Ureter (tissue), 1 donor: Measurements from ENCODE around the gene FYN. TPM values are rescaled to one million over a fixed set of nuclear protein-coding genes. Genes with fewer than 3 reads are reported as not detected.

Experiments
- DNase-seq: peaks from one replicate; pipeline ENCODE4 v3.0.0-alpha.2; 2020; ENCODE audit warnings: low spot score
- total RNA-seq: library from RNA; stranded (reverse); gene quantifications from one replicate; pipeline ENCODE4 v1.2.4, GENCODE V29; 2023
- donor health status: DM: yes; HTN: yes; CAD: no.

FYN gene
- total RNA-seq, 1 donor from 2014 or later = 62.6 TPM

DNA sequence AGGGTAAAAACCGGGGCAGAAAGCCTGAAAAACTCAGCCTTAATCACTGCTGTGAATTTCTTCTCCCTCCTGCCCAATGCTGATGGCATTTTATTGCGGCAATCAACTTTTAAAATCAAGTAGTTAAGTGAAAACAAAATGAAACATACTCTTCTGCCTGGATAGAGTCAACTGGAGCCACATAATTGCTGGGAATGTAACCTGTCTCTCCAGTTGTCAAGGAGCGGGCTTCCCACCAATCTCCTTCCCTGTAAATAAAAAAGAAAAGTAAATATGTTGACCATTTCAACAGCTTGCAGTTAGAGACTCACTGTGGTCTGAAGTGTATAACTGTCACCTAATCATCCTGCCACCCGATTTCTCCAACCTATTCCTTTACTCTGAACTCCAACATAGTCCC lies 165.5 kb downstream of the FYN start:
- DNase-seq = no peak

- no peak for DNase-seq
Observed at GRCh38 chr6:111706841-111707391, 166.3 kb downstream of the FYN start.

GRCh38 chr6:111703723-111704122 lies 169.5 kb downstream of the FYN start:
- no peak for DNase-seq

DNA sequence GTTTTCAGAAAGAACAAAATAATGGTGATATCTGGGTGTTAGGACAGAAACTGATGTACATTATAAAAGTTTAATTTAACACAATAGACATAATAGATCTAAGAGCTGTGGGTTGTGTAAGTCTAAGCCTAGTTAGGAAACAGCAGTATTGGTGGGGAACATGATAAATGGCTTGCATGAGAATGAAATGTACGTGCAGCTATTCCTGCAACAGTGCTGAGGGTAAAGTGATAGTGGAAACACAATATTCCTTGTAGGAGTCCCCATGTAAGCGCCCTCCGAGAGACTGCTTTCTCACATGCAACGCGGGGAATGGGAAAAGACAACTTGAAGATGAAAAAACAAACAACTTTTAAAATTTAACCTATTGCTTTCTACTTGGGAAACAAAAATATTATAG lies 171.0 kb downstream of the FYN start:
- no peak for DNase-seq

GRCh38 chr6:111701146-111701545 lies 172.1 kb downstream of the FYN start:
- no peak for DNase-seq

DNA sequence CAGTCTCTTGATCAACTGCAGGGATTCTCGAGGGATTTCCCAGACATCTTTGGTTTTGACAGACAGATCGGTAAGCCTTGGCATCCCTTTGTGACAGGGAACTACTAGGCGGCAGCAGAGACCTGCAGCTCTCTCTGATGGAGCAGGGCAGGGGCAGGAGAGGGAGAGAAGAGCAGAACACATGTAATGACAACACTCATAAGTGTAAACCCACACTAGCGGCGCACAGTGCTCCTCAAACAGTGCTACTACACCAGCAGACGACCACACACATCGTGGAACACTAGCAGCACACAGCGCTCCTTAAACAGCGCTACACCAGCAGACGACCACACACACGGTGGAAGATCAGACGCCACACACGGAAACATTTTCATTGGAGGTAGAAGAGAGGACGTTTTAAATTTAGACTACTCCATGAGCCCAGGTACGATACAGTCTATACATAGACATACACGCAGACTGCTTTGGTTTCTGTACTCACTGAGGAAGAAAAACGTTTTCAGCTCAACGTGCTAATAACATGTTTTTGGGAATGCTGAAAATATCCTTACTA lies 173.0 kb downstream of the FYN start:
- DNase-seq = no peak

DNA sequence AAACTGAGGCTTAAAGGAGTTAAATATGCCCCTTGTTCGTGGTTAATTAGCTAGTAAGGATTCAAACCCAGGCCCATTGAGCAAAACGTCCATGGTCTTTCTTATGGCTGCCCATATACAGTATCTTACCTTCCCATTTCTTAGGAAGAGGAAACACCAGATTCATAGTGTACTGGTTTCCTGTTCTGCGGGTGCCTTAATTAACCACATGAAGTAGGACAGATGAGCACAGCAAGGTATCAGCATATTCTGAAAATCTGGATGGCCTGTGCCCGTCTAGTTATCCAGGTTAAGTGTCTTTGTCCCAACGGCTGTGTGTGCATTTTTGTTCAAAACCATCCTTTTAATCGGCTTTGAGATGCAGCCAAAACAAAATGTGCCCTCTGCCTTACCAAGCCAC lies 174.1 kb downstream of the FYN start:
- DNase-seq = no peak

GRCh38 chr6:111696814-111697213 lies 176.4 kb downstream of the FYN start:
- no peak for DNase-seq

DNA sequence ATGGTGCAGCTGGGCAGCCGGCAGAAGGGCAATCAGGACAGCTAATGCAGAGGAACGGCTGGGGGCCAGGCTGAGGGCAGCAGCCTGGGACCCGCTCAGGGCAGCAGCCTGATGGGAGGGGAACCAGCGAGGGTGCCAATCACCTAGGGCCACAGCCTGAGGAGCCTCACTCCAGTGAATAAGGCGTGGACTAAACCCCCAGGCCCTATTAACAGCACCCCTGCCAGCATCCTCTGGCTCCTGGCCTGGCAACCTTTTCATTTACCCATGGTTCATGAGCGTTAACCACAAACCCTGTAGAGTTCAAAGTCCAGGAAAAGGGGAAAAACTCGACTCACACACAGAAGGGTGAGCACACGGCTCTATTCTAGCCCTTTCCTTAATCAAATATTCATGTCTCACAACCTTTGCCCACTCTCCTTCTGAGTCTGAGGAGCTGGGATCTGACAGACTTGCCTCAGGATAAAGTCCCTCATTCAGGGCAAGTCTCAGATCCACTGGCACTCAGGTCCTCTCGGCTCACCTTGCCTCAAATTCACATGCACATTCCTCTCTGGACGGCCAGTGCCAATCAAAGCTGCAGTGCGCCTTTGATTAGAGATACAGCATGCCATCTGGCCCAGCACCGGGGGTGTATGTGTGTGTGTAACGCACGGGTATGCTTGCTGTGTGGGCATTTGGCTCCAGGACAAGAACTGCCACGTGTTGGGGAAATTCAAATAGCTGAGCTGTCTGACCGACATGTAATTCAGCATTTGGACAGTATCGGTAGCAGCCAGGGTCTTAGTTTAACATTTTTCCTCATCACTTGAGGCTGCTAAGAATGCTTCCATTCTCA lies 180.7 kb downstream of the FYN start:
- DNase-seq = peak; percentile 52

DNA sequence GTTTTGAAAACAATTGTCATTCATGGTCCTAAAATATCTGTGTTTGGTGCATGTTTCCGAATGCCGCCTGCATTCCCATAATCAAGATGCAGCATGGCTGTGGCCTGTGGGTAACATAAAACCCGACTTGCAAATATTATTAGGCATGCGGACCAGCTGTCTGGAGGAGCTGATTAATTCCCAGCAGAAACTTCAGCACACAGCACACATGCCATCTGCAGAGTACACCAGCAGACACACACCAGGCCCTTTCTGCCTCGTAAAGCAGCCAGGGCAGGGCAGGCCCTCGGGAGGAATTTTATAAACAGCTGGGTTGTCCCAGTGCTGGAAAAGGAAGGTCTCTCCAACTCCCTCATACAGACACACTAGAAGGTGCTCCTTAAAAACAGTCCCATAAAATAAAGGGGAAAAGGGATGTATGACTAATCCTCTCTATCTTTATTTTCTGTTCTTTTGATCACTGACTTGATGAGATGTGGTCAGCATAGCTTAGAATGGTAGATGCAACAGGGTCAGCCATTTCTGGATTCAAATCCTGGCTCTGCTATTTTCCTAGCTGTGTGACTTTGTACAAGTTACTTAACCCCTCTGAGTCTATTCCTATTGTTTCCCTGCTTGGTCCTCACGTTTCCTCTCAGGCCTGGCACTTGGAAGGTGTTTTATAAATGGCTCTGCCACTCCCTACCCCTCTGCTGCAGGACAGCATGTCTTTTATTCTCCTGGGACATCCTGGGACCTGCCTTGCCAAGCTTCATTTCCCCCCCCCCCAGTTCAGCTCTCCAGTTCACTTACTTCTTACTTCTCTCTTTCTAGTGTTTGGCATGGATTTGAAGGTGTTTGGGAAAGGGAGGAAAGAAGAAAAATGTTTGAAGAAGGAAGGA lies 181.7 kb downstream of the FYN start:
- DNase-seq = no peak

DNA sequence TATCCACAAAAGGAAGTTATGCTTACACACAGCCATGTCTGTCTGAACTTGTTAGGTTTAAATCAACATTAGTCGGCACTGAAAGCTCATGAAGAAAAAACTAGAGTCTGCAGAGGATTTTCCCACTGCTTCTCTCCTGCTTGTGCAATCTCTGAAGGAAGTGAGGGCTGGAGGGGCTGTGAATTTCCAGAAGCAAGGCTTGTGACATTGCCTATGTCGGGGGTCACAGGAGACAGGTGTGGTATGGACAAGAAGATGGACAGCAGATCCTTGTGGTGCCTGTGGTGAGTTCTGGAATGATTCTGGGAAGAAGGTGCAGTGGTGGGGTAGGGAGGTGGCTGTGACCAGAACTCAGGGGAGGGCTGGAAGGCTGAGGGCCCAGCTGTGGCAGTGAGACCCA lies 183.3 kb downstream of the FYN start:
- no peak for DNase-seq

GRCh38 chr6:111689419-111689818 lies 183.8 kb downstream of the FYN start:
- no peak for DNase-seq

- no peak for DNase-seq
Observed at GRCh38 chr6:111688331-111688730, 184.9 kb downstream of the FYN start.

- no peak for DNase-seq
Observed at GRCh38 chr6:111687652-111688051, 185.6 kb downstream of the FYN start.

DNA sequence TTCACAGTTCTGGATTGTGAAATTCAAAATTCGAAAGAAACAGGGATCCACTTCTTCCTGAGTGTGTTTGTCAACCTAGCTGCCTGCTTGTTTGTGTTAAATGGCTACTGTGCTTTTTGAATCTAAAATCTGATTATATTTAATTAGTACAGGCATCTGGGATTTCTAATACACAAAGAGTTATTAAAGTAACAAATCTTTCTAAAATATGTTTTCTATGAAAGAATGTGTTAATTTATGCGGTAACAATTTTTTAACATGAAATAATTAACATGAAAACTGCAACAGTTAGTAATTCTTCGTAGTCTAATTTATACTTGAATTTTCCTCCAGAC lies 186.4 kb downstream of the FYN start:
- DNase-seq = no peak

DNA sequence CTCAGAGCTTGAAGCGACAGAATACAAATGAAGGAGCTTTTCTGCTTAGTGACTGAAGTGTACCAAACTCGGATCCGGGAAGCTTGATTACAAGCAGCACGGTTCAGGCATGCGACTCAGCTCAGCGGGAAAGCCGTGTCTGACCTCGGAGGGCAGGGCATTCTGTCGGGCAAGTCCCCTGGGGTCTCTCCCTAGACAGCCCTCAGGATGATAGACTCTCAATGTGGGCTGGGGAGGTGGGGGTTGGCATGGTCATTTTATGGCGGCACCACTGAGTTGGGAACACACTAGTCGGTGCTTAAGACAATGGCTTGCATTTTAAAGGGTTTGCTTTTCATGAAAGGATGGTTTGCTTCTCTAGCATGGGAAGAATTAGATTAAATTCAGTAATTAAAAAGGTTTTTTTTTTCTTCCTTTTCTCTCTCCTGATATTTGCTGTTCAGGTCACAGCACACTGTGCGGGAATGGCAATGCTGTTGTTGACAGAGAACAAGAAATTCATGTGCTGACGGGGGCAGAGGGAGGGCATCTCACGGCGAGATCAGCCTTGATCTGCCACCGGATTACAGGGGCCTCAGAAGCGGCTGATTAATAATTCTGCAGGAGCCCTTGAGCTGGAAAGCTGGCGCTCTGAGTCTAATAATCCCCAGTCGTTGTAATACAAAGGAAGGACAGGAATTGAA lies 186.9 kb downstream of the FYN start:
- no peak for DNase-seq

- no peak for DNase-seq
Observed at GRCh38 chr6:111685526-111685925, 187.7 kb downstream of the FYN start.

DNA sequence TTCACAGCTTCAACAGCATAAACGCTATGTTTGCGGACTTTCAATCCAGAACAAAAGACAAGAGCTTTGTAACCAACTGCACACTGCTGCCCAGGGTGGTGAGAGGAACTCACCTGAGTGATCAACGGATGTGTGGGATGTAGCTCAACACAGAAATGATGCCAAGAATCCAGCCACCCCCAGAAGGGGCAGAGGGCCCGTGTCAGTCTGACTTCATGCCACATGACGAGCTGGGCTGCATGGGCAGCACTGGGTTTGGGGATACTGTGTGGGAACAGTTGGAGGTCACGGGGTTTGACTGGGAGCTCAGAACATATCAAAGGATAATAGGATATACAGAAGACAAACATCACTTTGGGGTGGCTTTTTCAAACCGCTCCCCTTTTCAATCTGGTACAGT lies 188.2 kb downstream of the FYN start:
- no peak for DNase-seq

- no peak for DNase-seq
Observed at GRCh38 chr6:111683749-111684267, 189.4 kb downstream of the FYN start.

DNA sequence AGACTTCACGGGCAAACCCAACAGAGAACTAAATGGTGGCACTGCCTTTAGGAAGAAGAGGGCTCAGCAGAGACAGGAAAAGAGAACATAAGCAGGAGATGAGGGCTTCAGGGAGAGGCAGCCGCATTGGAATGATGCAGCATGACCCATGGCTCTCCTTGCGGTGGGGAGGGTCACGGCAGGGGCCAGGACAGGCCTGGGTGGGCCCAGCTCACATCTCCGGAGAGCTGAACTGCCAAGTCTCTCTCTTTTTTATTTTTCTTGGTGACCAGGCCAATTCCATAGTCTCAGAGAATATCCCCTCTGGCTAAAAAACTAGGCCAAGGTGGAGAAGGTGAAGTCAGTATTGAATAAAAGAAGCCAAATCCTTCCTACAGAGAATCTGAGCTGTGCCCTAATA lies 190.1 kb downstream of the FYN start:
- no peak for DNase-seq

- DNase-seq = no peak
Observed at GRCh38 chr6:111681860-111682259, 191.4 kb downstream of the FYN start.
